GM23338 (cell line): Measurements from ENCODE around the gene IL1RN. TPM values are rescaled to one million over a fixed set of nuclear protein-coding genes. Genes with fewer than 3 reads are reported as not detected.

Experiments used
- ATAC-seq: fragments of 200-7000 bp; cut with Tn5 transposase; 3 replicates; pipeline ENCODE4 v1.9.1; 2020
- DNase-seq: peaks from one replicate; pipeline ENCODE4 v3.0.0-alpha.2; 2015; ENCODE audit warnings: low spot score
- H2AFZ ChIP-seq: fragments of 200-600 bp; sonication (generic); 2 replicates; pipeline ENCODE4 v1.8.0; 2016; ENCODE audit warnings: antibody characterized with exemption, mild to moderate bottlenecking, moderate library complexity
- H3F3A ChIP-seq: fragments of 200-600 bp; sonication (generic); replicated peaks from 2 replicates; pipeline ENCODE4 v1.8.0; 2017; ENCODE audit warnings: antibody characterized with exemption, mixed run types, low read depth
- H3K27ac ChIP-seq: fragments of 200-600 bp; sonication (generic); 2 replicates; pipeline ENCODE4 v1.6.1; 2016; ENCODE audit warnings: low read depth
- H3K27me3 ChIP-seq: fragments of 200-600 bp; sonication (generic); 2 replicates; pipeline ENCODE4 v1.8.0; 2016; ENCODE audit warnings: mild to moderate bottlenecking, mixed run types, moderate library complexity; ENCODE audit not compliant: insufficient read depth
- H3K36me3 ChIP-seq: fragments of 200-600 bp; sonication (generic); 2 replicates; pipeline ENCODE4 v1.8.0; 2016; ENCODE audit warnings: mild to moderate bottlenecking; ENCODE audit not compliant: insufficient read depth
- H3K4me1 ChIP-seq: fragments of 200-600 bp; sonication (generic); 2 replicates; pipeline ENCODE4 v1.8.0; 2016; ENCODE audit warnings: mild to moderate bottlenecking, moderate library complexity; ENCODE audit not compliant: insufficient read depth
- H3K4me2 ChIP-seq: fragments of 200-600 bp; sonication (generic); 2 replicates; pipeline ENCODE4 v1.7.1; 2017; ENCODE audit warnings: mixed run types
- H3K4me3 ChIP-seq: fragments of 200-600 bp; sonication (generic); 2 replicates; pipeline ENCODE4 v1.6.1; 2016; ENCODE audit warnings: mixed run types
- H3K79me2 ChIP-seq: fragments of 200-600 bp; sonication (generic); replicated peaks from 2 replicates; pipeline ENCODE4 v1.8.0; 2017; ENCODE audit warnings: mild to moderate bottlenecking; ENCODE audit not compliant: insufficient read depth
- H3K9me2 ChIP-seq: fragments of 200-600 bp; sonication (generic); 2 replicates; pipeline ENCODE4 v1.8.0; 2017; ENCODE audit not compliant: insufficient read depth
- H4K20me1 ChIP-seq: fragments of 200-600 bp; sonication (generic); replicated peaks from 2 replicates; pipeline ENCODE4 v1.8.0; 2017; ENCODE audit warnings: mild to moderate bottlenecking; ENCODE audit not compliant: insufficient read depth
- H3K27ac Mint-ChIP-seq: 2 replicates; pipeline ENCODE4 v1.8.0; 2020; ENCODE audit warnings: inconsistent platforms, mild to moderate bottlenecking, moderate library complexity, mixed read lengths
- H3K27me3 Mint-ChIP-seq: 3 replicates; pipeline ENCODE4 v1.8.0; 2022; ENCODE audit warnings: low read depth, mild to moderate bottlenecking, moderate library complexity, mixed read lengths, inconsistent platforms; ENCODE audit not compliant: insufficient read depth, poor library complexity
- H3K36me3 Mint-ChIP-seq: 3 replicates; pipeline ENCODE4 v1.8.0; 2021; ENCODE audit warnings: low read depth, mild to moderate bottlenecking, inconsistent platforms, moderate library complexity, mixed read lengths
- H3K4me1 Mint-ChIP-seq: 3 replicates; pipeline ENCODE4 v1.8.0; 2020; ENCODE audit warnings: mild to moderate bottlenecking, inconsistent platforms, mixed read lengths
- H3K4me3 Mint-ChIP-seq: 3 replicates; pipeline ENCODE4 v1.8.0; 2021; ENCODE audit warnings: moderate library complexity, mild to moderate bottlenecking, inconsistent platforms, mixed read lengths
- H3K9me3 Mint-ChIP-seq: 3 replicates; pipeline ENCODE4 v1.8.0; 2020; ENCODE audit warnings: moderate library complexity, mild to moderate bottlenecking, inconsistent platforms, mixed read lengths
- EZH2 ChIP-seq: fragments of 200-600 bp; sonication (generic); IDR thresholded peaks from one replicate; pipeline ENCODE4 v1.8.0; 2017; ENCODE audit warnings: antibody characterized with exemption, mild to moderate bottlenecking, low read depth; ENCODE audit not compliant: unreplicated experiment
- EZH2phosphoT487 ChIP-seq: fragments of 200-600 bp; sonication (generic); IDR thresholded peaks from one replicate; pipeline ENCODE4 v1.8.1; 2018; ENCODE audit warnings: antibody characterized with exemption; ENCODE audit not compliant: unreplicated experiment
- JUNB ChIP-seq: IDR thresholded peaks from one replicate; pipeline ENCODE4 v1.6.1; 2016; ENCODE audit warnings: antibody characterized with exemption; ENCODE audit not compliant: unreplicated experiment
- NANOG ChIP-seq: IDR thresholded peaks from 2 replicates; pipeline ENCODE4 v1.6.1; 2016; ENCODE audit warnings: antibody characterized with exemption, borderline replicate concordance
- STAT1 ChIP-seq: IDR thresholded peaks from one replicate; pipeline ENCODE4 v1.6.1; 2016; ENCODE audit warnings: antibody characterized with exemption; ENCODE audit not compliant: unreplicated experiment
- ZNF114 ChIP-seq: fragments of 250-450 bp; sonication (Bioruptor Pico); IDR thresholded peaks from 2 replicates; pipeline ENCODE4 v1.5.0; 2020; ENCODE audit warnings: mild to moderate bottlenecking, moderate library complexity
- ZNF331 ChIP-seq: fragments of 250-450 bp; sonication (Bioruptor Pico); IDR thresholded peaks from 2 replicates; pipeline ENCODE4 v1.5.0; 2020; ENCODE audit warnings: low read depth, mild to moderate bottlenecking, moderate library complexity
- polyA plus RNA-seq: library from polyadenylated mRNA; unstranded; fragments of >200 nt; fragmentation: Nextera tagmentation; extraction: Ambion mirVana; gene quantifications from 2 replicates; pipeline ENCODE4 v1.2.1, GENCODE V29; 2016
- total RNA-seq: library from RNA; depleted of rRNA; stranded (reverse); fragments of >200 nt; shearing (Covaris generic); gene quantifications from 2 replicates; pipeline ENCODE4 v1.2.3, GENCODE V29; 2014
- TF ChIP-seq, protein P1 (sequence below): IDR thresholded peaks from one replicate; pipeline ENCODE4 v1.6.1; 2018; ENCODE audit warnings: antibody characterized with exemption; ENCODE audit not compliant: unreplicated experiment
- TF ChIP-seq, protein P2 (sequence below), 2 experiments: fragments of 200-600 bp in 1 of 2; sonication (generic) in 1 of 2; conservative IDR thresholded peaks; 2 replicates each; pipeline versions ENCODE4 v1.5.1 to v1.6.1; 2016 to 2017; ENCODE audit warnings: antibody characterized with exemption in 2 of 2, low read depth in 2 of 2, mild to moderate bottlenecking in 2 of 2, moderate library complexity in 1 of 2
- TF ChIP-seq, protein P3 (sequence below): IDR thresholded peaks from 2 replicates; pipeline ENCODE4 v1.6.1; 2016; ENCODE audit warnings: antibody characterized with exemption

The IL1RN gene
- total and polyA plus RNA-seq, 2 experiments from 2014 or later, result not detected

- Mint-ChIP-seq H3K4me1 (no peaks in the 10 kb centered on the region), H3K27me3 (no peaks in the 10 kb centered on the region), H3K36me3 (no peaks in the 10 kb centered on the region), H3K9me3 (peaks cover 6% of the 10 kb centered on the region), H3K27ac (no peak overlapping the region), H3K4me3 (no peak overlapping the region)
- Histone ChIP-seq H4K20me1 (no peaks in the 10 kb centered on the region), H3K4me2 (no peak overlapping the region), H3K9me2 (no peaks in the 10 kb centered on the region; the same call in 1 of the 2 replicates), H3K36me3 (no peaks in the 10 kb centered on the region), H3K27me3 (no peaks in the 10 kb centered on the region), H3K4me3 (no peak overlapping the region), H2AFZ (no peak overlapping the region), H3K79me2 (no peaks in the 10 kb centered on the region), H3K4me1 (no peaks in the 10 kb centered on the region), H3F3A (no peaks in the 10 kb centered on the region), H3K27ac (no peak overlapping the region)
- ATAC-seq (no peak), DNase-seq (no peak)
- TF ChIP-seq, protein P1, sequence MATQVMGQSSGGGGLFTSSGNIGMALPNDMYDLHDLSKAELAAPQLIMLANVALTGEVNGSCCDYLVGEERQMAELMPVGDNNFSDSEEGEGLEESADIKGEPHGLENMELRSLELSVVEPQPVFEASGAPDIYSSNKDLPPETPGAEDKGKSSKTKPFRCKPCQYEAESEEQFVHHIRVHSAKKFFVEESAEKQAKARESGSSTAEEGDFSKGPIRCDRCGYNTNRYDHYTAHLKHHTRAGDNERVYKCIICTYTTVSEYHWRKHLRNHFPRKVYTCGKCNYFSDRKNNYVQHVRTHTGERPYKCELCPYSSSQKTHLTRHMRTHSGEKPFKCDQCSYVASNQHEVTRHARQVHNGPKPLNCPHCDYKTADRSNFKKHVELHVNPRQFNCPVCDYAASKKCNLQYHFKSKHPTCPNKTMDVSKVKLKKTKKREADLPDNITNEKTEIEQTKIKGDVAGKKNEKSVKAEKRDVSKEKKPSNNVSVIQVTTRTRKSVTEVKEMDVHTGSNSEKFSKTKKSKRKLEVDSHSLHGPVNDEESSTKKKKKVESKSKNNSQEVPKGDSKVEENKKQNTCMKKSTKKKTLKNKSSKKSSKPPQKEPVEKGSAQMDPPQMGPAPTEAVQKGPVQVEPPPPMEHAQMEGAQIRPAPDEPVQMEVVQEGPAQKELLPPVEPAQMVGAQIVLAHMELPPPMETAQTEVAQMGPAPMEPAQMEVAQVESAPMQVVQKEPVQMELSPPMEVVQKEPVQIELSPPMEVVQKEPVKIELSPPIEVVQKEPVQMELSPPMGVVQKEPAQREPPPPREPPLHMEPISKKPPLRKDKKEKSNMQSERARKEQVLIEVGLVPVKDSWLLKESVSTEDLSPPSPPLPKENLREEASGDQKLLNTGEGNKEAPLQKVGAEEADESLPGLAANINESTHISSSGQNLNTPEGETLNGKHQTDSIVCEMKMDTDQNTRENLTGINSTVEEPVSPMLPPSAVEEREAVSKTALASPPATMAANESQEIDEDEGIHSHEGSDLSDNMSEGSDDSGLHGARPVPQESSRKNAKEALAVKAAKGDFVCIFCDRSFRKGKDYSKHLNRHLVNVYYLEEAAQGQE, result no peak
- TF ChIP-seq NANOG, result no peak
- TF ChIP-seq EZH2phosphoT487, result no peak
- TF ChIP-seq JUNB, result no peak
- TF ChIP-seq ZNF114, result no peak
- TF ChIP-seq STAT1, result no peak
- TF ChIP-seq, protein P2, sequence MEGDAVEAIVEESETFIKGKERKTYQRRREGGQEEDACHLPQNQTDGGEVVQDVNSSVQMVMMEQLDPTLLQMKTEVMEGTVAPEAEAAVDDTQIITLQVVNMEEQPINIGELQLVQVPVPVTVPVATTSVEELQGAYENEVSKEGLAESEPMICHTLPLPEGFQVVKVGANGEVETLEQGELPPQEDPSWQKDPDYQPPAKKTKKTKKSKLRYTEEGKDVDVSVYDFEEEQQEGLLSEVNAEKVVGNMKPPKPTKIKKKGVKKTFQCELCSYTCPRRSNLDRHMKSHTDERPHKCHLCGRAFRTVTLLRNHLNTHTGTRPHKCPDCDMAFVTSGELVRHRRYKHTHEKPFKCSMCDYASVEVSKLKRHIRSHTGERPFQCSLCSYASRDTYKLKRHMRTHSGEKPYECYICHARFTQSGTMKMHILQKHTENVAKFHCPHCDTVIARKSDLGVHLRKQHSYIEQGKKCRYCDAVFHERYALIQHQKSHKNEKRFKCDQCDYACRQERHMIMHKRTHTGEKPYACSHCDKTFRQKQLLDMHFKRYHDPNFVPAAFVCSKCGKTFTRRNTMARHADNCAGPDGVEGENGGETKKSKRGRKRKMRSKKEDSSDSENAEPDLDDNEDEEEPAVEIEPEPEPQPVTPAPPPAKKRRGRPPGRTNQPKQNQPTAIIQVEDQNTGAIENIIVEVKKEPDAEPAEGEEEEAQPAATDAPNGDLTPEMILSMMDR (conservative IDR thresholded peaks at IDR 0.05; ENCODE audit: low read depth in 2 of 2), result no peak
These were observed 36.0 kb upstream of the IL1RN start for GRCh38 chr2:113091231-113091896.

- Histone ChIP-seq H3K79me2 (no peaks in the 10 kb centered on the region), H2AFZ (no peak overlapping the region), H3K27ac (no peak overlapping the region), H3K27me3 (no peaks in the 10 kb centered on the region), H3K36me3 (no peaks in the 10 kb centered on the region), H4K20me1 (no peaks in the 10 kb centered on the region), H3K4me3 (no peak overlapping the region), H3K9me2 (no peaks in the 10 kb centered on the region; the same call in 1 of the 2 replicates), H3K4me2 (no peak overlapping the region), H3F3A (no peaks in the 10 kb centered on the region), H3K4me1 (no peaks in the 10 kb centered on the region)
- Mint-ChIP-seq H3K27ac (no peak overlapping the region), H3K36me3 (0 out of 3 replicates have a peak, but pooled peaks cover 2% of the 10 kb centered on the region), H3K27me3 (no peaks in the 10 kb centered on the region), H3K9me3 (peaks cover 15% of the 10 kb centered on the region), H3K4me3 (no peak overlapping the region), H3K4me1 (no peaks in the 10 kb centered on the region)
- no peak for DNase-seq
- no peak for ATAC-seq
- TF ChIP-seq ZNF114 (no peak), EZH2 (no peak), STAT1 (no peak), EZH2phosphoT487 (no peak), NANOG (no peak), ZNF331 (CRISPR knock-in tag) (no peak)
- TF ChIP-seq, protein P3, sequence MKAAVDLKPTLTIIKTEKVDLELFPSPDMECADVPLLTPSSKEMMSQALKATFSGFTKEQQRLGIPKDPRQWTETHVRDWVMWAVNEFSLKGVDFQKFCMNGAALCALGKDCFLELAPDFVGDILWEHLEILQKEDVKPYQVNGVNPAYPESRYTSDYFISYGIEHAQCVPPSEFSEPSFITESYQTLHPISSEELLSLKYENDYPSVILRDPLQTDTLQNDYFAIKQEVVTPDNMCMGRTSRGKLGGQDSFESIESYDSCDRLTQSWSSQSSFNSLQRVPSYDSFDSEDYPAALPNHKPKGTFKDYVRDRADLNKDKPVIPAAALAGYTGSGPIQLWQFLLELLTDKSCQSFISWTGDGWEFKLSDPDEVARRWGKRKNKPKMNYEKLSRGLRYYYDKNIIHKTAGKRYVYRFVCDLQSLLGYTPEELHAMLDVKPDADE, result no peak
- TF ChIP-seq, protein P2 (conservative IDR thresholded peaks at IDR 0.05; ENCODE audit: low read depth in 2 of 2), result no peak
These were observed 34.4 kb upstream of the IL1RN start for GRCh38 chr2:113092864-113093612.
